NCI-H1436 treated with DMSO at 0.1 percent for 48 hours (cell line): Measurements from ENCODE around the gene NAA10.
"Not testable (repeated sequence)": the region's sequence is repeated elsewhere in the genome, so short reads cannot be mapped to it uniquely, and the experiment has no call there.

Experiments used
- DNase-seq: peaks from one replicate; lab custom pipeline; 2025; lab: John Stamatoyannopoulos, UW

Gene NAA10

GRCh38 chrX:153934762-153935325, at the start of gene NAA10:
NAA10 (minus strand) TSS chrX:153935037; CDS start chrX:153934904, 133 bp downstream.
- DNase-seq: peak; percentile 40

GRCh38 chrX:153983321-153983801, 48.5 kb upstream of the NAA10 start:
- no peak for DNase-seq

- DNase-seq: no peak
Observed at GRCh38 chrX:153981771-153982533, 47.1 kb upstream of the NAA10 start.

GRCh38 chrX:153981231-153981630, 46.4 kb upstream of the NAA10 start:
- no peak for DNase-seq

GRCh38 chrX:153980394-153980793, 45.6 kb upstream of the NAA10 start:
- not testable (repeated sequence) for DNase-seq

GRCh38 chrX:153974726-153975286, 40.0 kb upstream of the NAA10 start:
- no peak for DNase-seq

DNA sequence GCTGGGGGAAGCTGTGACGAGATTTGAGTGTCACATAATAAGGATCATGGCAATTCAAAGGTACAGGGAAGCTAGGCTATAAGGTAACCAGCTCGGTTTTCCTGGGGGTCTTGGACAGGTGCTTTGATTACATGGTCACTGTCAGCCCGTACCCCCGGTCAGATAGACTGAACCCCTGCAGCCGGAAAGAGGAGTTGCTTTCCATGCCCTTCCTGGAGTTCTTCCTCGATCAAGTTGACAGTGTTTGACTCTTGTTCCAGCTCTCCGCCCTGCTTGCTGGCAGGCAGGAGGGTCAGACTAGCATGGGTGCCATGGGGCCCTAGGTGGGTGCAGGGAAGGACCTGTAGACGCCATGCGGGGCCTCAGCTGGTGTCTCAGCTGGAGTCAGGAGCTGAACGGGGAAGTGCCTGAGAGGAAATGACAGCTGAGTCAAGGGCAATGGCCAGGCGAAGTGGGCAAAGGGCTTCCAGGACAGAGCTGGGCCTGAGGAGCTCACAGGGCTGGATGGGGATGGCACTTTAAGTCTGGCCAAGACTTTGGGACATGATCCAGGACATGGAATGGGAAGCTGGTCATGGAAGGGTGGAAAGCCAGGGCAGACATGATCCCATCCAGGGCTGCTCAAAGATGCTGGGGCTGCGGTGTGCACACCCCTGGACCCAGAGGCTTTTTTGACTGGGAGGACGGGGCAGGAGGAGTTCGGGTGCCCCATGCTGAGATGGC, 39.3 kb upstream of the NAA10 start:
- DNase-seq: no peak

DNA sequence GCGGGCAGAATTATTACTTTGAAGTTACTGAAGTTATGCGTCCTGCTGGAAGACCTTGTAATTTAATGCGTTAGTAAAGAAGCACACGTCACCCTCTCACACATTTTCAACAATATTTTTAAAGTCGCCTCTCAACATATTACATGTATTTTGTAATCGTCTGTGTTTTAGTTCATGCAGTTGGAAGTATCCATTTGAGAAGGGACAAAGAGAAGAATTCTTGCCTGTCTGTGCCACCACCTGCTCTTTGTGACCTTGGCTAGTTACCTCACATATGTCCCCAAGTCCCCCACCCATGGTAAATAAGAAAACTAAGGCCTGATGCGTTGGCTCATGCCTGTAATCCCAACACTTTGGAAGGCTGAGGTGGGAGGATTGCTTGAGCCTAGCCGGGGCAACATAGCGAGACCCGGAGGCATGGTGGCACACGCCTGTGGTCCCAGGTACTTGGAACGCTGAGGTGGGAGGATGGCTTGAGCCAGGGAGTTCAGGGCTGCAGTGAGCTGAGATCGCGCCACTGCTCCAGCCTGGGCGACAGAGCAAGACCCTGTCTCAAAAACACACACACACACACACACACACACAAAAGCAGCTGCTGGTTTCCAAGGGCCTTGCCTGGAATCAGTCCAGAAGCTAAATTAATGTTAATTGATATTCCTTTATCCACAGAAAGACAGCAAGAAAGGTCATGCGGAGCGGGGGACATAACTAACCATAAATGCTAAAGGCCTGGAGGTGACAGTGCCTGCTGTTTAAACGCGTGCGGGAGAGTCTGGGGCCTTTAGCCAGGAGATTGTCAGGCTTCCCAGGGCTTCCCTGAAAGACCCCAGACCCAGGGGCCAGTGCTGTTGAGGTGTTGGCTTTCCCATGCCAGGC, 38.5 kb upstream of the NAA10 start:
- DNase-seq: peak; percentile 19

- peak; percentile 62 for DNase-seq
Observed at GRCh38 chrX:153972368-153973126, 37.7 kb upstream of the NAA10 start, which contains the start of gene TMEM187. TMEM187 (plus strand) TSS chrX:153972754; CDS start chrX:153982063, 9,309 bp downstream.

DNA sequence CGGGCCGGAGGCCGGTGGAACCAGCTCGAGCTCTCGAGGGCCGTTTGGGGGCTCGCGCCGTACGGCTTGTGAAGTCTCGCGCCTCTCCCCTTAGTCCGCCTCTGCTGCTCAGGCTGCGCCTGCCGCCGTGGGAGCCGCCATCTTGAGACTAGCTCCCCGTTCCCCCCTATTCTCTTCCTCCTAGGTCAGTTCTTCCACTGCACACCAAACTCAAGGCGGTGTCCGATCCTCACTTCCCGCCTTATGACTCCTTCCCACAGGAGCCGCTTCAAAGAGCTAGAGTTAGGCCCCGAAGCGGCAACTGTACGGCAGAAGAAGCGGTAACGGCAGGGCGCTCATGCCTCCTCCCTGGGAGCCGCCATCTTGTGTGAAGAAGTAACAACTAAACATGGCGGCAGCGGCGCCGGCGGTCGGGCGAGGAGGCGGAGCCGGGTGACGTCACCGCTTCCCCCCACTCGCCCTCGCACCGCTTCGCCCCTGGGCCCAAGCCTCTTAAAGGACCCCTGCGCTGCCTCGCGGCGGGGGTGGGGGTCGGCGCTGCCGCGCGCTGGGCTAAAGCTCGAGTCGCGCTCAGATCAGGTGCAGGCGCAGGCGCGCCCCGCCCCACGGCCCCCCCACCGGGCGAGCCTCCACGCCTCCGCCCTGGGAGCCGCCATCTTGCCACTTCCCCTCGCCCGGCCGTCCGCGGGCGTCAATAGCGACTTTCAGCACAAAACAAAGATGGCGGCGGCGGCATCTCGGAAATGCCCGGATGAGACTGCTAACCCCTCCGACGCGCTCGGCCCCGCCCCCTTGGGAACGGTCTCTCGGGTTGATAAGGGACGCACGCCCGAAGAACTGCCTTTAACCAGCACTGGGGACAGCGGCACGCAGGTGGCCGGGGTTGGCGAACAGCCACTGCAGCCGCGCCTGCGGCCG, 36.9 kb upstream of the NAA10 start, which contains the start of gene HCFC1:
TSS of gene HCFC1 (minus strand) at position 369 of the 918 bp plus-strand sequence. CDS start 978 bp downstream, outside the sequence.
- DNase-seq: peak; percentile 50

GRCh38 chrX:153971124-153971449, 36.2 kb upstream of the NAA10 start:
- DNase-seq: peak; percentile 48

DNA sequence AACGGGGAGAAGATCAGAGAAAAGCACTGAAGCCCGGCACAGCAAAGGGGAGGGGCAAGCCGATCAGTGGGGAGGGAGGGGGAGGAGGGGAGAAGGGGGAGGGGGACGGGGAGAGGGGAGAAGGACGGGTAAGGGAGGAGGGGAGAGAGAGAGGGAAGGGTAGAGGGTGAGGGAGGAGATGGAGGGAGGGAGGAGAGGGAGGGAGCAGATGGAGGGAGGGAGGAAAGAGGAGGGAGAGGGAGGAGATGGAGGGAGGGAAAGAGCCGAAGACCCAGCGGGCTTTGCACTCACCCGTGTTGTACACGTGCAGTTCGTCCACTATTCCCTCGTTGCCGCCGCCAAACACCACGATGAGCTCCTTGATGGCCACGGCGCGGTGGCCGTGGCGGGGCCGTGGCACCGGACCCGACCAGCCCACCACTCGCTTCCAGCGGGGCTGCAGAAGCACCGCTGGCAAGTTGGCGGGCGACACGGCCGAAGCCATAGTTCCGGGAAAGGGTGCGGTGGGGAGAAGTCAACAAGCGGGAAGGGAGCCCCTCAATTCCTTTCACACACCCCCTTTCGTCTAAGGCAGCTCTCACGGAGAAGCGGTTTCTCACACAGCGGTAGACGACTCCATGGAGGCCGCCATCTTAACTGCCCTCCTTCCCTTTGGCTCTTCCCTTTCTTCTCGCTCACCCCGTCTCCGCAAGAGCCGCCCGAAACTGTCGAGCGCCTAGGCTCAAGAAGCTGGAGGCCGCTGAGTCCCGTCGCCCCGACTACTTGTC, 35.7 kb upstream of the NAA10 start:
- peak; percentile 10 for DNase-seq

DNA sequence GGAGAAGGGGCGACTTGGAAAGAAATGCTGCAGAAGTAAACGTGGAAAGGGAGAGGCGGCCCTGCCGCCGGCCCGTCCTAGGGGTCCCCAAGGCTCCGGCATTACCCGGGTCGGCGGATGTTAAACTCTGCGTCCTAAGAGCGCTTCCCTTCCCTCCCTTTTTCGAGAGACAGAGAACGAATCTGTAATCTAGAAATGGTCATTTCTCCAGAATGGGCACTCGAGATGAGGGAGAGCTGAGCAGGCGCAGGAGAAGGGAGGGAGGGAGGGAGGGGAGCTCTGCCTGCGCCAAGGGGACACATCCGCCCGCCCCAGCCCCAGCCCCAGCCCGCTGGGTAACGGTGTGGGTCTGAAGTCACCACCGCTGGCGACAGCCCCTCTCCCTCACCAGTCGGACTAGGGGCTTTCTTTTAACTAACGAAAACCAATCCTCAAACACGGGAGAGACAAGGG, 35.1 kb upstream of the NAA10 start:
- no peak for DNase-seq

DNA sequence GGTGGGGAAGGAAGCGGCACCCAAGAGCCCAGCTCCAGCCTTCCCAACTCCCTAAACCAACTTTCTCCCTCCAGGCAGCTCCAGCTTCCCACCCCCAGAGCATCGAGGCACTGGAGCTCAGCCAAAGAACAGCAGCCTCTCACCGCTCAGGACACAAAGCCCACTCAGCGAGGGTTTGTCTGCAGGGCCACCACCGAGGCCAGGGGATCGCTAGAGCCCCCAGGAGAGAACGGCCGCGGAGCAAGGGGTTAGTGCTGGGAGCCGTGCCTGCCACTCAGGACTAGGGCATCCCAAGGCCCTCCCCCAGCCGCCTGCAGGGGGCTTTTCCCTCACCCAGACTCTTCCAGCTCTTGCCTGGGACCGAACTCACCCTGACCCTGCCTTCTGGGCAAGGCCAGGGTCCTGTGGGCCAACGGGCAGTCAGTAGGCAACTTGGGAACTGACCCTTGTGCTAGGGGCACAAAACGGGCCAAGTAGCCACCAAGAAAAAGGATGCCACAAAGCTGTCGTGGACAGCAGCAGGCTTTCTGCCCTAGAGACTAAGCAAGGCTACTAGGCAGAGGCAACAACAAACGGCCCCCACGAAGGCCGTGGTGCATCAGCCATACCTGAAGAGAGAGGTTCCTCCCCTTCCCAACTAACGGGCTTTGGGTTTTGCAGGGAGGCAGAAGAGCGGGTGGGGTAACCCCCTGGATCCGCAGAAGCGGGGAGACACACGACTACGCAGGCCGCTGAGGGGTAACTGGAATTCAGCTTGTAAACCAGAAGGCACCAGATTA, 34.5 kb upstream of the NAA10 start:
- no peak for DNase-seq

DNA sequence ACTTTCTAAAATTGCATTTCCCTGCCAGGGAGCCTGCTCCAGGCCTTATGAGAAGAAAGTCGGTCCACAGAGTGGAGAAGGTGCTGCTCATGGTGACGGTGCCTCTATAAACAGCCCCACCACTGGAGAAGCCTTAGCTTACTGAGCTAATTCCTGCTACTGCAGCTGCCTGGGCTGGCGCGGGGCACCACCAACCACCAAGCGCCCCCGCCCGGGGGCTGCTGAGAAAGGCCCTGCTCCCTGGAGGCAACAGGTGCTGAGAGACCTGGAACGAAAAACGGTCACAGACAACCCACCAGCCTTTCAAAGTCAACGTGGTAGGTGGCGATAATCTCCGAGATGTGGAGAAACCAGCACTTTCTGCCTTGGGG, 33.9 kb upstream of the NAA10 start:
- peak; percentile 7 for DNase-seq

DNA sequence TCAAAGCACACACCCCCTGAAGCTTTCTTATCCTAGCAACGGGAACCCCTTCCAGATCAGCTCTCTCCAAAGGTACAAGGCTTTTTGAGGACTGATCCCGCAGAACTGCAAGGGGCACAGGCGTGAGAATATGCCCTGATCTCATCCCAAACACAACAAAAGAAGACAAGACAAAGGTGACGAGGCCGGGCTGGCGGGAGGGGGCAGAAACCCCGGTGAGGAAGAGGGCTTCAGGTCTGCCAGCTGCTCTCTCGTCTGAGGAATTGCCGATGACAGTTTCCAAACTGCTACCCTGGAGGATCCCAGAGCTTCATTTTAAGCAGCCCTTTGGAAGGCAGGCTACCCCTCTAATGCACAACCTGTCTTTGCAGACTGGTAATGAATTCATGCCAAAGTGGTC, 33.4 kb upstream of the NAA10 start:
- no peak for DNase-seq

DNA sequence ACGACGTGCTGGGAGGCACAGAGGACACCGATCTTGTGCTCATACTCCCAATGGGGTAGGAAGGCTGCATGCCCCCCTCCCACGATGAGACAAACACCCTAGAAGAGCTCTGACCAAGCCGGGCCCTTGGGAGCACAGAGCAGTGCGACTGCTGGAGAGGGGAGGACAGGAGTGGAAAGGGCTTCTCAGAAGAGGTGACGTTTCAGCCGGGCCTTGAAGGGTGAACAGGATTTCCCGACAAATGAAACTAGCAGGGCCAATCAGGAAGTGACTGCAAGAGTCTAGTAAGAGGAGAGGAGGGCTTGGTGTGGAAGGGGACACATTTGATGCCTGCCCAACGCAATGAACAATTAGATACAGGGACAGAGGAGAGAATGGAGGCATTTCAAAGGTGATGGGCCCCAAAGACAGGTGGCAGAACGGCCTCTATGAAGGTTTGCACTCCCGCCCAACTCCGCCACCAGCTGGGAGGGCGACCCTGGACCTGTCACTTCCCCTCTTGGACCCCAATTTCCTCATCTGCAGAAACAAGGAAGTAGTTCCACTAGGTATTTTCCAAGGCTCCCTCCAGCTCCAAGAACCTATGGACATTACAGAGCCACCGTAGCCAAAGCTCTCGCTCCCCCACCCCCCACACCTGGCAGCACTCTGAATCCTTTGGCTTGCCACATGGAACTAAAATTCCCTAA, 32.8 kb upstream of the NAA10 start:
- no peak for DNase-seq
